ENCODE data around the gene ST14.

DNA sequence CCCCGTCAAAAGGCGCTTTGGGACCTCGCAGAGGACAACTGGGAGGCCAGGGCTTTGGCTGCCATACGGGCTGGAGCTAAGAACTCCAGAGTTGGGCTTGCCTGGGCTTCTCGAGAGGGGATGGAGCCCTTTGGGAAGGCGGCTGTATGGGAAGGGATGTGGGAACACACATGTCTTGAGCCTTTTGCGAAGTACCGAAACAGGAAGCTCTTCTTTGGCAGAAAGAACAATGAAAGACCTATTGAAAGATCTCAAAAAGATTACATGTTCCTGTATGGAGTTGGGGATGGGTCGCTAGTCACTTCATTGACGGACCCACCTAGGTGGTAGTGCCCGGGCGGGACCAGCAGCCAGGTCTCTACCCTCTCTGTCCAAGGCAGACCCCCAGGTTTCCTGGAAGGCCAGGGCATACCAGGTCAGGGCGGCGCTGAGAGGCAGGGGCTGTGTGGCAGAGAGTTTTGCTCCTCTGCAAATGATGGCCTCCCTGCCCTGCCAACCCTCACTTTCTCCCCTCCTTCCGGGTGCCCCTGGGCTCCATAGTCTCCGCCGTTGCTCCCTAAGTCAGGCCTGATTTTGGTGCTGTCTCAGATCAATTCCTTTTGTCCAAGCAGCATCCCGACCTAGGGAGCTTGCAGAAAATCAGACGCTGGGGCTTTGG lies 1.0 kb downstream of the ST14 start:
- TF ChIP-seq, protein P1, sequence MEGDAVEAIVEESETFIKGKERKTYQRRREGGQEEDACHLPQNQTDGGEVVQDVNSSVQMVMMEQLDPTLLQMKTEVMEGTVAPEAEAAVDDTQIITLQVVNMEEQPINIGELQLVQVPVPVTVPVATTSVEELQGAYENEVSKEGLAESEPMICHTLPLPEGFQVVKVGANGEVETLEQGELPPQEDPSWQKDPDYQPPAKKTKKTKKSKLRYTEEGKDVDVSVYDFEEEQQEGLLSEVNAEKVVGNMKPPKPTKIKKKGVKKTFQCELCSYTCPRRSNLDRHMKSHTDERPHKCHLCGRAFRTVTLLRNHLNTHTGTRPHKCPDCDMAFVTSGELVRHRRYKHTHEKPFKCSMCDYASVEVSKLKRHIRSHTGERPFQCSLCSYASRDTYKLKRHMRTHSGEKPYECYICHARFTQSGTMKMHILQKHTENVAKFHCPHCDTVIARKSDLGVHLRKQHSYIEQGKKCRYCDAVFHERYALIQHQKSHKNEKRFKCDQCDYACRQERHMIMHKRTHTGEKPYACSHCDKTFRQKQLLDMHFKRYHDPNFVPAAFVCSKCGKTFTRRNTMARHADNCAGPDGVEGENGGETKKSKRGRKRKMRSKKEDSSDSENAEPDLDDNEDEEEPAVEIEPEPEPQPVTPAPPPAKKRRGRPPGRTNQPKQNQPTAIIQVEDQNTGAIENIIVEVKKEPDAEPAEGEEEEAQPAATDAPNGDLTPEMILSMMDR (IDR thresholded peaks at IDR 0.05; ENCODE audit: insufficient read depth, low read length) = no peak
- TF ChIP-seq POLR2AphosphoS5 (IDR thresholded peaks at IDR 0.05; ENCODE audit: low read depth) (no peak), GABPA (IDR thresholded peaks at IDR 0.05; ENCODE audit: low read depth) (no peak)
- TF ChIP-seq, protein P2, sequence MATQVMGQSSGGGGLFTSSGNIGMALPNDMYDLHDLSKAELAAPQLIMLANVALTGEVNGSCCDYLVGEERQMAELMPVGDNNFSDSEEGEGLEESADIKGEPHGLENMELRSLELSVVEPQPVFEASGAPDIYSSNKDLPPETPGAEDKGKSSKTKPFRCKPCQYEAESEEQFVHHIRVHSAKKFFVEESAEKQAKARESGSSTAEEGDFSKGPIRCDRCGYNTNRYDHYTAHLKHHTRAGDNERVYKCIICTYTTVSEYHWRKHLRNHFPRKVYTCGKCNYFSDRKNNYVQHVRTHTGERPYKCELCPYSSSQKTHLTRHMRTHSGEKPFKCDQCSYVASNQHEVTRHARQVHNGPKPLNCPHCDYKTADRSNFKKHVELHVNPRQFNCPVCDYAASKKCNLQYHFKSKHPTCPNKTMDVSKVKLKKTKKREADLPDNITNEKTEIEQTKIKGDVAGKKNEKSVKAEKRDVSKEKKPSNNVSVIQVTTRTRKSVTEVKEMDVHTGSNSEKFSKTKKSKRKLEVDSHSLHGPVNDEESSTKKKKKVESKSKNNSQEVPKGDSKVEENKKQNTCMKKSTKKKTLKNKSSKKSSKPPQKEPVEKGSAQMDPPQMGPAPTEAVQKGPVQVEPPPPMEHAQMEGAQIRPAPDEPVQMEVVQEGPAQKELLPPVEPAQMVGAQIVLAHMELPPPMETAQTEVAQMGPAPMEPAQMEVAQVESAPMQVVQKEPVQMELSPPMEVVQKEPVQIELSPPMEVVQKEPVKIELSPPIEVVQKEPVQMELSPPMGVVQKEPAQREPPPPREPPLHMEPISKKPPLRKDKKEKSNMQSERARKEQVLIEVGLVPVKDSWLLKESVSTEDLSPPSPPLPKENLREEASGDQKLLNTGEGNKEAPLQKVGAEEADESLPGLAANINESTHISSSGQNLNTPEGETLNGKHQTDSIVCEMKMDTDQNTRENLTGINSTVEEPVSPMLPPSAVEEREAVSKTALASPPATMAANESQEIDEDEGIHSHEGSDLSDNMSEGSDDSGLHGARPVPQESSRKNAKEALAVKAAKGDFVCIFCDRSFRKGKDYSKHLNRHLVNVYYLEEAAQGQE (IDR thresholded peaks at IDR 0.05; ENCODE audit: insufficient replicate concordance, low read depth) = no peak
